Thyroid gland (tissue), 4 donors: ENCODE measurements around the gene TMEM154.

Source experiments
- POLR2A ChIP-seq, 2 donors: fragments of 450-650 bp; IDR thresholded peaks; one replicate each; pipeline ENCODE4 v1.6.1; 2017; ENCODE audit warnings: antibody characterized with exemption in 2 of 2, mild to moderate bottlenecking in 2 of 2, moderate library complexity in 1 of 2
- TF ChIP-seq, protein P1 (sequence below), 6 experiments: fragments of 200-600 bp in 3 of 6; fragments of 450-650 bp in 3 of 6; sonication (generic) in 3 of 6; IDR thresholded peaks; one replicate each; pipeline ENCODE4 v1.5.1; 2016 to 2019; ENCODE audit warnings: antibody characterized with exemption in 6 of 6, mild to moderate bottlenecking in 2 of 6, inconsistent platforms in 1 of 6, moderate library complexity in 1 of 6

DNA sequence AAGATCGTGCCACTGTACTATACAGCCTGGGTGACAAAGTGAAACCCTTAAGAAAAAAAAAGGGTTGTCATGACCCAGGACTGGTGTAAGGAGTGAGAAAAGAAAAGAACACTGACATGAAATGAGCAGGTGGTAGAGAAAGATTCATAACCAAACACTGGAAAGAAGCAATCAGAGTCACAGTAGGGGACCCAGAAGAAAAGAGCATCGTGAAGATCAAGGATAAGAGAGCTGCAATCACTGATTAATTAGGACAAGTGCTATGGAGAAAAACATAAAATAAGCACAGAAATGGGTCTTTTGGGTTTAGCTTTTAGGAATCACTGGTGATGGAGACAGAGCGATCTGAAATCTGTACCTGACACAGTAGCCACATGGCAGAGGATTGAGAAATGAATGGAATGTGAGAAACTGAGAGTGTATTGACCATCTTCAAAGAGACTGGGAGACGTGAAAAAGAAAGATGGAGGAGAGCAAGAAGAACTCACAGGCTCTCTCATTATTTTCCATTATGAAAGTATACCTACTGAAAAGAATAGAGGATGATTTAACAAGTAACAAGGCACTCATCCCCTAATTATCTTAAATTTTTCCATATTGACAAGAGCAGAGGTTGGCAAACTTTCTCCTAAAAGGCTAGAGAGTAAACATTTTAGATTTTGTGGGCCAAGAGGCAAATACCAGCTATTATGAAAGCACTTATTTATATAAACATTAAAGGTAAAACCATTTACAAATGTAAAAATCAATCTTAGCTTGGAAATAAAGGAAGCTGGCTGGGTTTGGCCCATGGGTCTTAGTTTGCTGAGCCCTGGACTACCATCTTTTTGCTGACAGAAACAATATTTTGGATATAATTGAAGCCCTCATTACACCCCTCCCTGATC, 7.3 kb downstream of the TMEM154 start:
- TF ChIP-seq, protein P1, sequence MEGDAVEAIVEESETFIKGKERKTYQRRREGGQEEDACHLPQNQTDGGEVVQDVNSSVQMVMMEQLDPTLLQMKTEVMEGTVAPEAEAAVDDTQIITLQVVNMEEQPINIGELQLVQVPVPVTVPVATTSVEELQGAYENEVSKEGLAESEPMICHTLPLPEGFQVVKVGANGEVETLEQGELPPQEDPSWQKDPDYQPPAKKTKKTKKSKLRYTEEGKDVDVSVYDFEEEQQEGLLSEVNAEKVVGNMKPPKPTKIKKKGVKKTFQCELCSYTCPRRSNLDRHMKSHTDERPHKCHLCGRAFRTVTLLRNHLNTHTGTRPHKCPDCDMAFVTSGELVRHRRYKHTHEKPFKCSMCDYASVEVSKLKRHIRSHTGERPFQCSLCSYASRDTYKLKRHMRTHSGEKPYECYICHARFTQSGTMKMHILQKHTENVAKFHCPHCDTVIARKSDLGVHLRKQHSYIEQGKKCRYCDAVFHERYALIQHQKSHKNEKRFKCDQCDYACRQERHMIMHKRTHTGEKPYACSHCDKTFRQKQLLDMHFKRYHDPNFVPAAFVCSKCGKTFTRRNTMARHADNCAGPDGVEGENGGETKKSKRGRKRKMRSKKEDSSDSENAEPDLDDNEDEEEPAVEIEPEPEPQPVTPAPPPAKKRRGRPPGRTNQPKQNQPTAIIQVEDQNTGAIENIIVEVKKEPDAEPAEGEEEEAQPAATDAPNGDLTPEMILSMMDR (IDR thresholded peaks at IDR 0.05) = no peak
- no peak for TF ChIP-seq POLR2A (IDR thresholded peaks at IDR 0.05)
